ENCODE results near the gene FIBP. TPM values are rescaled to one million over a fixed set of nuclear protein-coding genes. Genes with fewer than 3 reads are reported as not detected.

FIBP gene
- total RNA-seq, 4 donors from 2014 or later = 53.6 to 73.2 (median 63.7) TPM

DNA sequence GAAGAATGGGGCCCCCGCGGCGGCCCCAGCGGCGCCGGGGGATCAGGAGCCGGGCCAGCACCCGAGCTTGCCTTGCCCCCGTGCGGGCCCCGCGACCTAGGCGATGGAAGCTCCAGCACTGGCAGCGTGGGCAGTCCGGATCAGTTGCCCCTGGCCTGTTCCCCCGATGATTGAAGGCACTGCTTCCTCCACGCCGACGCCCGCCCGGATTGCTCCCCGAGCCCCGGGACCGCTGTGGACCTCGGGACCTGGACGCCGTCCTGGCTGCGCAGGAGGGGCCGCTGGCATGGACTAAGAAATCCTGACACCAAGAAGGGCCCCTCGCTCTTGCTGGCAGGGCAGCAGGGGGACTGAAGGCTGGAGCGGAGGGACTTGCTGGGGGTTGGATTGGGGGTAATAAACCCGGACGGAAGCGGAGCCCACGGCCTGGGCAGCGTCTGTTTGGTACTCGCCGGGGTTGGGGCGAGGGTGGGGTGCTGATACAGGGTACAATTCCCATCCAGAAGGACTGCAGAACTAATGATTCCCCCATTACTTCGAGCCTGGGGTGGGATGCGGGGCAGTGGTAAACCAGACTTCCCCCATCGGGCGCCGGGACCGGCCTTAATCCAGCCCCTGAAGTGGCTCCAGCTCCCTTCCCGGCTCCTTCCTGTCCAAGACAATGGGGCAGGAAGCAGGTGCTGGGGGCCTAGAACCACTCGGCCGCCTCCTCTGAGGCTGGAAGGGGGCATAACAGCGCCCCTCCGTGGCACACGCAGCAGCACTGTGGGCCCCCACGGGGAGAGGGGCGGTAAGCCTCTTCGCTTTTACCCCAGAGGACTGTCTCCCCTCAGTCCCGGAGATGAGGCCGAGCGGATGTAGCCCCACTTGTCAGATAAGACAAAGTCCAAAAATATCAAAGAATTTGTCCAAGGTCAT lies 3.2 kb upstream of the FIBP start:
- TF ChIP-seq EP300 (IDR thresholded peaks at IDR 0.05) (peak in 1 of 2 donors; percentile 23), POLR2A (IDR thresholded peaks at IDR 0.05) (no peak)
- Histone ChIP-seq H3K9me3 (no peaks in the 10 kb centered on the region), H3K27me3 (no peaks in the 10 kb centered on the region), H3K4me1 (peaks cover 0 to 70% (median 44%) of the 10 kb centered on the region in 4 donors), H3K36me3 (peaks cover 0 to 10% (median 0%) of the 10 kb centered on the region in 3 donors), H3K27ac (peak overlapping the region; percentile 92 to 99 (median 95)), H3K4me3 (peak overlapping the region; percentile 80 to 93 (median 91))
- DNase-seq (ENCODE audit: low spot score in 2 of 2) = no peak
- 6 to 10% methylated on average over 40 to 48 of the region's 57 CpGs for whole genome bisulfite sequencing, 2 donors

DNA sequence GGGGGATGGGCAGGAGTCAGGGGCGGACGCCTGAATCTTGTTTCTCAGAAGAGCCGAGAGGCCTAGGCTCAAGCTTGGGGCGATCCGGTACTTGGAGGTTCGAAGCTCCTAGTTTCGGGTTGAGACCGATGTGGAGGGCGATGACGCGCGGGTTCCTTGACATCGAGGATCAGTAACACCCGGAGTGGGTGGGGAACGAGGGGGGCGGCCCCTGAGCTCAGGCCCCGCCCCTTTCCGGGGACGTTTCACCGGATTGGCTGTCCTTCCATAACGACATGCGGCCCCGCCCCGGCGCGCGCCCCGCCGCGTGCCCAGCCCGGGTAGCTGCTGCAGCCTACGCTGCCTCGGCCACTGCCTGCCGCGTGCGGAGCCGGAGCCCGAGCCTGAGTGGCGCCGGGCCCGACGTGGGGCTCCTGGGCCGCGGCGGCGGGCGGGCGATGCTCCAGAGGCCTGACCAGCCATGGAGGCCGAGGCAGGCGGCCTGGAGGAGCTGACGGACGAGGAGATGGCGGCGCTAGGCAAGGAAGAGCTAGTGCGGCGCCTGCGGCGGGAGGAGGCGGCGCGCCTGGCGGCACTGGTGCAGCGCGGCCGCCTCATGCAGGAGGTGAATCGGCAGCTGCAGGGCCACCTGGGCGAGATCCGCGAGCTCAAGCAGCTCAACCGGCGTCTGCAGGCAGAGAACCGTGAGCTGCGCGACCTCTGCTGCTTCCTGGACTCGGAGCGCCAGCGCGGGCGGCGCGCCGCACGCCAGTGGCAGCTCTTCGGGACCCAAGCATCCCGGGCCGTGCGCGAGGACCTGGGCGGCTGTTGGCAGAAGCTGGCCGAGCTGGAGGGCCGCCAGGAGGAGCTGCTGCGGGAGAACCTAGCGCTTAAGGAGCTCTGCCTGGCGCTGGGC lies 2.3 kb upstream of the FIBP start, which contains the start of gene CCDC85B:
CCDC85B (plus strand) TSS at position 350 of the 895 bp plus-strand sequence; CDS start at position 461, 111 bp downstream.
- peak; percentile 98 to 99 for DNase-seq (ENCODE audit: low spot score in 2 of 2)
- Histone ChIP-seq H3K4me1 (peaks cover 0 to 70% (median 44%) of the 10 kb centered on the region in 4 donors), H3K4me3 (peak within 1 kb of the TSS; percentile 80 to 93 (median 91)), H3K9me3 (no peaks in the 10 kb centered on the region), H3K27ac (peak within 1 kb of the TSS; percentile 92 to 99 (median 95)), H3K36me3 (peaks cover 0 to 19% (median 0%) of the 10 kb centered on the region in 3 donors), H3K27me3 (no peaks in the 10 kb centered on the region)
- TF ChIP-seq EP300 (IDR thresholded peaks at IDR 0.05) (peak; percentile 64 to 96), POLR2A (IDR thresholded peaks at IDR 0.05) (peak; percentile 87 to 98)
- TF ChIP-seq, protein P1, sequence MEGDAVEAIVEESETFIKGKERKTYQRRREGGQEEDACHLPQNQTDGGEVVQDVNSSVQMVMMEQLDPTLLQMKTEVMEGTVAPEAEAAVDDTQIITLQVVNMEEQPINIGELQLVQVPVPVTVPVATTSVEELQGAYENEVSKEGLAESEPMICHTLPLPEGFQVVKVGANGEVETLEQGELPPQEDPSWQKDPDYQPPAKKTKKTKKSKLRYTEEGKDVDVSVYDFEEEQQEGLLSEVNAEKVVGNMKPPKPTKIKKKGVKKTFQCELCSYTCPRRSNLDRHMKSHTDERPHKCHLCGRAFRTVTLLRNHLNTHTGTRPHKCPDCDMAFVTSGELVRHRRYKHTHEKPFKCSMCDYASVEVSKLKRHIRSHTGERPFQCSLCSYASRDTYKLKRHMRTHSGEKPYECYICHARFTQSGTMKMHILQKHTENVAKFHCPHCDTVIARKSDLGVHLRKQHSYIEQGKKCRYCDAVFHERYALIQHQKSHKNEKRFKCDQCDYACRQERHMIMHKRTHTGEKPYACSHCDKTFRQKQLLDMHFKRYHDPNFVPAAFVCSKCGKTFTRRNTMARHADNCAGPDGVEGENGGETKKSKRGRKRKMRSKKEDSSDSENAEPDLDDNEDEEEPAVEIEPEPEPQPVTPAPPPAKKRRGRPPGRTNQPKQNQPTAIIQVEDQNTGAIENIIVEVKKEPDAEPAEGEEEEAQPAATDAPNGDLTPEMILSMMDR (IDR thresholded peaks at IDR 0.05) = peak in 2 of 5 experiments; percentile 55 to 72
- WGBS, 2 donors = 0 to 1% methylated on average over 37 to 48 of the region's 94 CpGs

DNA sequence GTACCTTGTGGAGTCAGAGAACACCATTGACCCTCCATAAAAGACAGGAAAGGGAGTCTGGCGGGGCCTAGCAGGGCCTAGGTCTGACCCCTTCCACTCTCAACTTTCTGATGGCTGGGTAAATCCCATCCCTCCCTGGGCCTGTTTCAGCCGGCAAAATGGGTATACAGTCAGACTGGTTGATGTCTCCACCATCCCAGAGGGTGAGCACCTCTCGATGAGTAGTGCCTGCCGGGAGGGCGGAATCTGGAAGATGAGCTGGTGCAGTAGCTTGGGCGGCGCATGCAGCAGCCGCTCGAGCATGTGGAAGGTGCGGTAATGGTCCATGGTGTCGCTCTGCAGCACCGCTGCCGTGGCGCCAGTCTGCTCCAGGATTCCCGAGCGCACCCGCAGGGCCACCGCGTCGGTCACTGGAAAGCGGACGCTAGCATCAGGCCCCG lies 528 bp downstream of the FIBP start:
- 0 to 2% methylated on average over 23 of the region's 23 CpGs for WGBS, 2 donors

DNA sequence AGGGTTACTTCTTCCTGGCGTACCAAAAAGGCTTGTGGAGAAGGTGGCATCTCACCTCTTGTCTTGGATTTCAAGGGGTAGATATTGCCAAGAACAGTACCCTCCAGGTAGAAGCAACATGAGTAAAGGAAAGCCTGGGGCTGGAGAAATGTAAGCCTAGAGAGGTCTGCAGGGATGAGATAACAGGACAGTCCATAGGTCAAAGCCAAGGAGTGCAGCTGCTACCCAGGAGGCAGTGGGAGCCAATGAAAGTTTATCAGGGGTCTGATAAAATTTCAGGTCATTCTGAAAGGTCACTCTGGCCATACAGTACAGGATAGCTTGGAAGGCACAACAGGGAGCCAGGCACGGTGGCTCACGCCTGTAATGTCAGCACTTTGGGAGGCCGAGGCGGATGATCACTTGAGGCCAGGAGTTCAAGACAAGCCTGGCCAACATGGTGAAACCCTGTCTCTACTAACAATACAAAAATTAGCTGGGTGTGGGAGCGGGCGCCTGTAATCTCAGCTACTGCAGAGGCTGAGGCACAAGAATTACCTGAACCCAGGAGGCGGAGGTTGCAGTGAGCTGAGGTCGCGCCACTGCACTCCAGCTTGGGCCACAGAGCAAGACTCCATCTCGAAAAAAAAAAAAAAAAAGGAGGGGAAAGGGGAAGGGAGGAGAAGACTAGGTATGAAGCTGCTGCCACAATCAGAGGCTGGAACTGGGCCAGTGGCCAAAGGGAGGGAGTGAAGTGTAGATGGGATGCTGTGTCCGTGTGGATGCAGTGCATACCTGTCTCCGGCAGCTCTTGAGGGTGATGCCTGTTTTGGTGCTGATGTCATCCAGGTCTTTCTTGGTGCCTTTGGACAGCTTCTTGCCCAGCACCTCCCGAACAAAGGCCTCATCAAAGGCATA lies 1.2 kb downstream of the FIBP start:
- H3K27ac ChIP-seq = peak overlapping the region in 3 of 4 donors; percentile 92 to 99 (median 98)

More for the DNA sequence above, 528 bp downstream of the FIBP start:
- no peak for TF ChIP-seq POLR2A (IDR thresholded peaks at IDR 0.05)
- TF ChIP-seq, protein P1 (IDR thresholded peaks at IDR 0.05) = no peak
- no peak for TF ChIP-seq EP300 (IDR thresholded peaks at IDR 0.05)
- Histone ChIP-seq H3K4me3 (peak overlapping the region; percentile 56 to 93 (median 74)), H3K27me3 (no peaks in the 10 kb centered on the region), H3K36me3 (peaks cover 0 to 42% (median 0%) of the 10 kb centered on the region in 3 donors), H3K4me1 (peaks cover 0 to 61% (median 38%) of the 10 kb centered on the region in 4 donors), H3K9me3 (no peaks in the 10 kb centered on the region), H3K27ac (peak overlapping the region; percentile 92 to 99 (median 95))
- no peak for DNase-seq (ENCODE audit: low spot score in 2 of 2)

More for the DNA sequence above, 1.2 kb downstream of the FIBP start:
- peak overlapping the region in 2 of 4 donors; percentile 67 to 93 for H3K4me3 ChIP-seq
- H3K36me3 ChIP-seq = peaks cover 0 to 49% (median 0%) of the 10 kb centered on the region in 3 donors
- peaks cover 0 to 55% (median 32%) of the 10 kb centered on the region in 4 donors for H3K4me1 ChIP-seq
- WGBS, 2 donors = 76 to 77% methylated on average over 14 of the region's 14 CpGs
- DNase-seq (ENCODE audit: low spot score in 2 of 2) = no peak
- H3K27me3 ChIP-seq = no peaks in the 10 kb centered on the region
- TF ChIP-seq, protein P1 (IDR thresholded peaks at IDR 0.05) = no peak
- TF ChIP-seq EP300 (IDR thresholded peaks at IDR 0.05) = no peak
- no peak for TF ChIP-seq POLR2A (IDR thresholded peaks at IDR 0.05)
- no peaks in the 10 kb centered on the region for H3K9me3 ChIP-seq
